Left ventricle myocardium inferior (tissue), 1 donor: ENCODE data around the gene CLSTN2. TPM values are rescaled to one million over a fixed set of nuclear protein-coding genes. Genes with fewer than 3 reads are reported as not detected.
A peak's percentile ranks its signal among the peaks of the same experiment; 100 is the strongest.

Experiments used
- DNase-seq: peaks from one replicate; pipeline ENCODE4 v3.0.0-alpha.2; 2020
- H3K27ac ChIP-seq: fragments of 200-600 bp; replicated peaks from 2 replicates; pipeline ENCODE4 v1.8.0; 2021
- H3K27me3 ChIP-seq: fragments of 200-600 bp; 2 replicates; pipeline ENCODE4 v1.8.0; 2021; ENCODE audit warnings: low read depth
- H3K36me3 ChIP-seq: fragments of 200-600 bp; 2 replicates; pipeline ENCODE4 v1.8.0; 2021
- H3K4me1 ChIP-seq: fragments of 200-600 bp; 2 replicates; pipeline ENCODE4 v1.8.0; 2021
- H3K4me3 ChIP-seq: fragments of 200-600 bp; 2 replicates; pipeline ENCODE4 v1.8.0; 2021; ENCODE audit warnings: mild to moderate bottlenecking, moderate library complexity
- H3K9me3 ChIP-seq: fragments of 200-600 bp; replicated peaks from 2 replicates; pipeline ENCODE4 v1.8.0; 2021
- CTCF ChIP-seq: fragments of 200-600 bp; IDR thresholded peaks from 2 replicates; pipeline ENCODE4 v1.8.0; 2021; ENCODE audit warnings: antibody characterized with exemption, mild to moderate bottlenecking, borderline replicate concordance
- intact Hi-C: fragments of 100-400 bp; cut with micrococcal nuclease; formaldehyde crosslinking; loops from one replicate; pipeline ENCODE4 v1.11.0; 2022
- total RNA-seq: library from RNA; stranded (reverse); fragmentation: NEBNext Ultra II Directional; extraction: Animal tissue kit (Norgen Biotek cat#: 25700); gene quantifications from one replicate; pipeline ENCODE4 v1.2.1, GENCODE V29; 2021
- donor health status: DM: no; HTN: yes; CAD: no; lungs with severe emphysema.

CLSTN2 gene
- total RNA-seq, 1 donor from 2014 or later: 7.0 TPM

- intact Hi-C loops: no loop called here
- Histone ChIP-seq H3K4me1 (no peaks in the 10 kb centered on the region), H3K9me3 (peaks cover 8% of the 10 kb centered on the region), H3K4me3 (no peak overlapping the region), H3K27ac (no peak overlapping the region), H3K36me3 (no peaks in the 10 kb centered on the region), H3K27me3 (peaks cover 1% of the 10 kb centered on the region)
- no peak for TF ChIP-seq CTCF
- DNase-seq: no peak
Measured at GRCh38 chr3:140088058-140088457, 153.1 kb downstream of the CLSTN2 start.

- intact Hi-C loops: no loop called here
- no peak for TF ChIP-seq CTCF
- no peak for DNase-seq
- Histone ChIP-seq H3K9me3 (peaks cover 8% of the 10 kb centered on the region), H3K36me3 (no peaks in the 10 kb centered on the region), H3K27ac (no peak overlapping the region), H3K4me3 (no peak overlapping the region), H3K27me3 (no peaks in the 10 kb centered on the region), H3K4me1 (peaks cover 3% of the 10 kb centered on the region)
Measured at GRCh38 chr3:140088513-140088912, 153.5 kb downstream of the CLSTN2 start.

GRCh38 chr3:140089403-140090072, 154.6 kb downstream of the CLSTN2 start:
- Histone ChIP-seq H3K27me3 (no peaks in the 10 kb centered on the region), H3K4me1 (peaks cover 13% of the 10 kb centered on the region), H3K36me3 (no peaks in the 10 kb centered on the region), H3K27ac (no peak overlapping the region), H3K9me3 (peaks cover 8% of the 10 kb centered on the region), H3K4me3 (no peak overlapping the region)
- no peak for TF ChIP-seq CTCF
- DNase-seq: no peak
- intact Hi-C loops: no loop called here

- peaks cover 14% of the 10 kb centered on the region for H3K4me1 ChIP-seq
- no peaks in the 10 kb centered on the region for H3K27me3 ChIP-seq
- H3K4me3 ChIP-seq: no peak overlapping the region
- H3K36me3 ChIP-seq: no peaks in the 10 kb centered on the region
- no peak for TF ChIP-seq CTCF
- no peak for DNase-seq
- H3K27ac ChIP-seq: no peak overlapping the region
- intact Hi-C loops: no loop called here
- peaks cover 8% of the 10 kb centered on the region for H3K9me3 ChIP-seq
Measured at GRCh38 chr3:140091143-140091542, 156.2 kb downstream of the CLSTN2 start.

GRCh38 chr3:140092848-140093536, 158.0 kb downstream of the CLSTN2 start:
- Histone ChIP-seq H3K27ac (no peak overlapping the region), H3K27me3 (no peaks in the 10 kb centered on the region), H3K4me3 (no peak overlapping the region), H3K4me1 (peaks cover 14% of the 10 kb centered on the region), H3K9me3 (peaks cover 8% of the 10 kb centered on the region), H3K36me3 (no peaks in the 10 kb centered on the region)
- peak; percentile 23 for TF ChIP-seq CTCF
- no peak for DNase-seq
- intact Hi-C loops: no loop called here
